ENCODE measurements around the gene HMGXB4. TPM values are rescaled to one million over a fixed set of nuclear protein-coding genes. Genes with fewer than 3 reads are reported as not detected.
A peak's percentile ranks its signal among the peaks of the same experiment; 100 is the strongest.

The HMGXB4 gene
- total and polyA plus RNA-seq, 9 of the 15 experiments (the other 6 are each of a cell fraction or from before 2014, with no cell fraction given): 9.9 to 31.4 (median 24.8) TPM

GRCh38 chr22:35212009-35212408 is 45.3 kb upstream of the HMGXB4 start (continued):
- TF ChIP-seq, protein P1, sequence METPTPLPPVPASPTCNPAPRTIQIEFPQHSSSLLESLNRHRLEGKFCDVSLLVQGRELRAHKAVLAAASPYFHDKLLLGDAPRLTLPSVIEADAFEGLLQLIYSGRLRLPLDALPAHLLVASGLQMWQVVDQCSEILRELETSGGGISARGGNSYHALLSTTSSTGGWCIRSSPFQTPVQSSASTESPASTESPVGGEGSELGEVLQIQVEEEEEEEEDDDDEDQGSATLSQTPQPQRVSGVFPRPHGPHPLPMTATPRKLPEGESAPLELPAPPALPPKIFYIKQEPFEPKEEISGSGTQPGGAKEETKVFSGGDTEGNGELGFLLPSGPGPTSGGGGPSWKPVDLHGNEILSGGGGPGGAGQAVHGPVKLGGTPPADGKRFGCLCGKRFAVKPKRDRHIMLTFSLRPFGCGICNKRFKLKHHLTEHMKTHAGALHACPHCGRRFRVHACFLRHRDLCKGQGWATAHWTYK (CRISPR knock-in tag; IDR thresholded peaks at IDR 0.05): peak; percentile 67; the same call in 1 of the 2 replicates
- TF ChIP-seq MAFK (IDR thresholded peaks at IDR 0.05; ENCODE audit: low read length): peak; percentile 40; the same call in 1 of the 2 replicates
- TF ChIP-seq, protein P2, sequence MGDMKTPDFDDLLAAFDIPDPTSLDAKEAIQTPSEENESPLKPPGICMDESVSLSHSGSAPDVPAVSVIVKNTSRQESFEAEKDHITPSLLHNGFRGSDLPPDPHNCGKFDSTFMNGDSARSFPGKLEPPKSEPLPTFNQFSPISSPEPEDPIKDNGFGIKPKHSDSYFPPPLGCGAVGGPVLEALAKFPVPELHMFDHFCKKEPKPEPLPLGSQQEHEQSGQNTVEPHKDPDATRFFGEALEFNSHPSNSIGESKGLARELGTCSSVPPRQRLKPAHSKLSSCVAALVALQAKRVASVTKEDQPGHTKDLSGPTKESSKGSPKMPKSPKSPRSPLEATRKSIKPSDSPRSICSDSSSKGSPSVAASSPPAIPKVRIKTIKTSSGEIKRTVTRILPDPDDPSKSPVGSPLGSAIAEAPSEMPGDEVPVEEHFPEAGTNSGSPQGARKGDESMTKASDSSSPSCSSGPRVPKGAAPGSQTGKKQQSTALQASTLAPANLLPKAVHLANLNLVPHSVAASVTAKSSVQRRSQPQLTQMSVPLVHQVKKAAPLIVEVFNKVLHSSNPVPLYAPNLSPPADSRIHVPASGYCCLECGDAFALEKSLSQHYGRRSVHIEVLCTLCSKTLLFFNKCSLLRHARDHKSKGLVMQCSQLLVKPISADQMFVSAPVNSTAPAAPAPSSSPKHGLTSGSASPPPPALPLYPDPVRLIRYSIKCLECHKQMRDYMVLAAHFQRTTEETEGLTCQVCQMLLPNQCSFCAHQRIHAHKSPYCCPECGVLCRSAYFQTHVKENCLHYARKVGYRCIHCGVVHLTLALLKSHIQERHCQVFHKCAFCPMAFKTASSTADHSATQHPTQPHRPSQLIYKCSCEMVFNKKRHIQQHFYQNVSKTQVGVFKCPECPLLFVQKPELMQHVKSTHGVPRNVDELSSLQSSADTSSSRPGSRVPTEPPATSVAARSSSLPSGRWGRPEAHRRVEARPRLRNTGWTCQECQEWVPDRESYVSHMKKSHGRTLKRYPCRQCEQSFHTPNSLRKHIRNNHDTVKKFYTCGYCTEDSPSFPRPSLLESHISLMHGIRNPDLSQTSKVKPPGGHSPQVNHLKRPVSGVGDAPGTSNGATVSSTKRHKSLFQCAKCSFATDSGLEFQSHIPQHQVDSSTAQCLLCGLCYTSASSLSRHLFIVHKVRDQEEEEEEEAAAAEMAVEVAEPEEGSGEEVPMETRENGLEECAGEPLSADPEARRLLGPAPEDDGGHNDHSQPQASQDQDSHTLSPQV (IDR thresholded peaks at IDR 0.05): peak; percentile 73
- peak; percentile 98 for TF ChIP-seq ARID1B (IDR thresholded peaks at IDR 0.05)
- peak; percentile 42; the same call in 1 of the 2 replicates for TF ChIP-seq VEZF1 (CRISPR knock-in tag; IDR thresholded peaks at IDR 0.05)
- TF ChIP-seq POLR2A (conservative IDR thresholded peaks at IDR 0.05): no peak
- peak in 1 of 3 experiments; percentile 72; a peak in 2 of 6 replicates for TF ChIP-seq ZBTB11 (CRISPR knock-in tag; IDR thresholded peaks at IDR 0.05)
- TF ChIP-seq, protein P3, sequence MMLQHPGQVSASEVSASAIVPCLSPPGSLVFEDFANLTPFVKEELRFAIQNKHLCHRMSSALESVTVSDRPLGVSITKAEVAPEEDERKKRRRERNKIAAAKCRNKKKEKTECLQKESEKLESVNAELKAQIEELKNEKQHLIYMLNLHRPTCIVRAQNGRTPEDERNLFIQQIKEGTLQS (IDR thresholded peaks at IDR 0.05): peak; percentile 86
- TF ChIP-seq, protein P3 (CRISPR knock-in tag; conservative IDR thresholded peaks at IDR 0.05): peak; percentile 56; the same call in 1 of the 2 replicates
- no peak for TF ChIP-seq ZNF232 (CRISPR knock-in tag; IDR thresholded peaks at IDR 0.05)
- TF ChIP-seq SMARCA4 (IDR thresholded peaks at IDR 0.05): peak; percentile 97
- no peak for TF ChIP-seq MTA1 (IDR thresholded peaks at IDR 0.05; ENCODE audit: borderline replicate concordance)
- peak; percentile 96 for TF ChIP-seq TAL1 (IDR thresholded peaks at IDR 0.05)
- TF ChIP-seq ZBTB34 (CRISPR knock-in tag; IDR thresholded peaks at IDR 0.05): no peak
- peak; percentile 22 for TF ChIP-seq FOS (IDR thresholded peaks at IDR 0.05; ENCODE audit: extremely low read depth, insufficient read length)
